Measurements from ENCODE around the gene MOGAT1.
"Not testable (repeated sequence)": the region's sequence is repeated elsewhere in the genome, so short reads cannot be mapped to it uniquely, and the experiment has no call there.

The MOGAT1 gene

DNA sequence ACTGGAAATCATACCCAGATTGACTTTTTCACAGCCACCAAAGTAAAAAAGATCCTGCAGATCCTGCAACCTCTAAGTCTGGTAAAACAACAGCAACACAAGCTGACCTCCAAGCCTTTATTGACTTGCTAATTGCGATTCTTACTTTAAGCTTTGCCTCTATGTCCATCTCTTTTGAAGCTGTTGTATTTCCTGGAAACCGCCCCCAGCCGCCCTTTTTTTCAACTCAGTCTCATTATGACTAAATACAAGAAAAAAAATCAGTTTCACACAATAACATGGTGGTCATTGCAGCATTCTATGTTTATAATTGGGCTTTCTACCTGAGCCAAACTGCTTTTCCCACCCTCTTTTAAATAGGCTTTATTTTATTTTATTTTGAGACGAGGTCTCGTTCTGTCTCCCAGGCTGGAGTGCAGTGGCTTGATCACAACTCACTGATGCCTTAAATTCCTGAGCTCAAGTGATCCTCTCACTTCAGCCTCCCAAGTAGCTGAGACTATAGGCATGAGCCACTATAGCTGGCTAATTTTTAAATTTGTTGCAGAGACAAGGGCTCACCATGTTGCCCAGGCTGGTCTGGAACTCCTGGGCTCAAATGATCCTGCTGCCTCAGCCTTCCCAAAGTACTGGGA is 76.2 kb downstream of the MOGAT1 start:
- DNase-seq = no peak

DNA sequence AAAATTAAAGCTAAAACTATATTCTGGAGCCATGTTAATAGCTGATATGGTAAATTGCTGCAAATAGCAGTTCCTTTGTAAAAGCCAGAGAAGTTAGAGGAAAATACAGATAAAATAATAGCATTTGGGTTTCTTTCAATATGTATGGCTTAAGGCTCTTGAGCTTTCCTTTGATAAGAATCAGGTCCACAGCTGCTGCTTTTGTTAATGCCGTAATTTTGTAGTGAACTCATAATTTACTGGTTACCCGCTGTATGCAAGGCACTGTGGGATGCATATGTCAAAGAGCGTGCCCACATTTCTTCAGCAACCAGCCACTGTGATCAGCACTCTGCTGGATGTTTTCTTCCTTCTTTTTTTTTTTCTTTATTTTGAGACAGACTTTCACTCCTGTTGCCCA is 79.1 kb downstream of the MOGAT1 start:
- no peak for DNase-seq

- no peak for DNase-seq
Observed at GRCh38 chr2:222751238-222751637, 79.8 kb downstream of the MOGAT1 start.

DNA sequence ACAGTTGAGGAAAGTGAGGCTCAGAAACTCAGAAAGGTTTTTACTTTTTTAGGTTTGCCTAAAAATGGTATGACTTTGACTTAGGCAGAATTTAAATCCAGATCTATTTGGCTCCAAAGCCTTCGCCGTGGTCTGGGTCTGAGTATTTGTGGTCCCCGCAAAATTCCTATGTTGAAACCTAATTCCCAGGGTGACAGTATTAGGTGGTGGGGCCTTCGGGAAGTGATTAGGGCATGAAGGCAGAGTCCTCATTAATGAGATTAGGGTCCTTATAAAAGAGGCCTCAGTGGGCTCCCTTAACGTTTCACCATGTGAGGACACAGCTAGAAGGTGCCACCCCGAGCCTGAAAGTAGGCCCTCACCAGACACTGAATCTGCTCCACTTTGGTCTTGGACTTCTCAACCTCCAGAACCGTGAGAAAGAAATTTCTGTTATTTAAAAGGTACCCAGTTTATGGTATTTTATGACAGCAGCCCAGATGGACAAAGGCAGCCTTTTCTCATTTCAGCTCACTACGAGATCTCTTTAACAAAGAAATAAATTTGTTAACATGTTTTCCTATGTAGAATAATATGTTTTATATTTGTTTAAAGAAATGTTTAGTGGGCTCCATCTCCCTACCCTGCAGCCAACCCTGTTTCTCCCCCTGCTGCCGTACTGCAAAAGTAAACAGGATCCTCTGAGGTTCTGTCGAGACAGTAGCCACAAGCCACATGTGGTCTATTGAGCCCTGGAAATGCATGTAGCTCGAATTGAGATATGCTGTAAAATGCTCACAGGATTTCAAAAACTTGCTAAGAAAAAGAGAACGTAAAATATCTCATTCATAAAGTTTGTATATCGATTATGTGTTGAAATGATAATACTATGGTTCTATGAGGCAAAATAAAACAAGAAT is 80.6 kb downstream of the MOGAT1 start:
- no peak for DNase-seq

DNA sequence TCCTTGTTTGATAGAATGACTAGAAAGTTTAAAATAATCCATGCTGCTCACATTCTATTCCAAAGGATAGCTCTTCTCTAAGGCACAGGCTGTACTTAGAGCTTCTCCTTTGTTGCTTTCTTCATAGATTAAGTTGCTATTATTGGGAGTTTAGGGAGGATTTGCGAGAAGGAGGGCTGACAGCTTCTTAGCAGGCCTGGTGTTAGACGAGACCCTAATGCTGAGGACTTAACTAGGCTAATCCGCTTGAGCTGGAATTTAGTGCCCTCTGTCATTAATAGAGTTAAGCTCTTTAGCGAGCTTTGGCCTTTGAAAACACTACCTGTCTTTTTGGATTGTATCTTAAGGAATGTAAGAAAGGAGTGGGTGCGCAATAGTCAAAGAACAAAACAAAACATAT is 81.3 kb downstream of the MOGAT1 start:
- peak; percentile 89 for DNase-seq

GRCh38 chr2:222753251-222753824 is 81.9 kb downstream of the MOGAT1 start:
- DNase-seq = peak; percentile 73

DNA sequence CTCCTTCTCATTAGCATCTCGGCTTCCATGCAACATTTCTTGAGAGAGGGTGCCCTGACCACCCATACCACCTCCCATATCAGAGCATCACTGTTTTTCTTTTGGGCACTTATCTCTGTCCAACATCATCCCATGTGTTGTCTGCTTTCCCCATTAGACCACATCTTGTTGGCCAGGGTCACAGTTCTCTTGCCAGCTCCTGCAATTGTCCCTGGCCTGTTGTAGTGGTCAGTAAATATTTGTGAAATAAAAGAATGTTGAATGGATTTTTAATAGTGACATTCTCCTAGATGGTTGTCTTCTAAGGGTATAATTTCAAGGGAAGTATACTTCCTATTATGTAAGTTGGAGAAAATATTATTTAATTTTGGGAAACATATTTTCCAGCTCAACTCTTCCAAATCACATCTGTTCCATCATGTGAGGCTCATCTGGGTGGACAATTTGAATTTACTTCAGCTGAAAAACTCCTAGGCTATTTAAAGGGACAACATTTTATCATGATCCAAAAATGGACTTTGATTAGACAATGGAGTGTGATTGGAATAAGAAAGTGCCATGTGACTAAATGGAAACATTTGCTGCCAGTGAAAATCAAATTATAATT is 83.0 kb downstream of the MOGAT1 start:
- no peak for DNase-seq

- not testable (repeated sequence) for DNase-seq
Observed at GRCh38 chr2:222755593-222755992, 84.1 kb downstream of the MOGAT1 start.

- no peak for DNase-seq
Observed at GRCh38 chr2:222756362-222756831, 84.9 kb downstream of the MOGAT1 start.

GRCh38 chr2:222756951-222757650 is 85.6 kb downstream of the MOGAT1 start:
- no peak for DNase-seq

Measured in NCI-H524 treated with DMSO at 0.1 percent for 48 hours (cell line).